GM21737 (cell line): ENCODE measurements around the gene KLC4.

Experiments
- ATAC-seq: cut with Tn5 transposase; IDR thresholded peaks from one replicate; pipeline ENCODE4 v1.9.1; 2021; ENCODE audit warnings: mild to moderate bottlenecking, moderate library complexity; ENCODE audit not compliant: unreplicated experiment

KLC4 gene

GRCh38 chr6:43120944-43121913, 61.8 kb downstream of the KLC4 start:
- ATAC-seq = no peak

- no peak for ATAC-seq
These were observed 62.7 kb downstream of the KLC4 start for GRCh38 chr6:43122146-43122545.

- ATAC-seq = no peak
These were observed 64.3 kb downstream of the KLC4 start for GRCh38 chr6:43123461-43124314.

- ATAC-seq = no peak
These were observed 65.0 kb downstream of the KLC4 start for GRCh38 chr6:43124481-43124880.
